VCaP (cell line): ENCODE data around the gene CD248.

Experiments
- H3K27ac ChIP-seq: fragments of 450-650 bp; 2 replicates; pipeline ENCODE4 v1.5.1; 2017
- TF ChIP-seq, protein P1 (sequence below): fragments of 450-650 bp; conservative IDR thresholded peaks from 2 replicates; pipeline ENCODE4 v1.5.1; 2017; ENCODE audit warnings: mild to moderate bottlenecking, moderate library complexity

CD248 gene

DNA sequence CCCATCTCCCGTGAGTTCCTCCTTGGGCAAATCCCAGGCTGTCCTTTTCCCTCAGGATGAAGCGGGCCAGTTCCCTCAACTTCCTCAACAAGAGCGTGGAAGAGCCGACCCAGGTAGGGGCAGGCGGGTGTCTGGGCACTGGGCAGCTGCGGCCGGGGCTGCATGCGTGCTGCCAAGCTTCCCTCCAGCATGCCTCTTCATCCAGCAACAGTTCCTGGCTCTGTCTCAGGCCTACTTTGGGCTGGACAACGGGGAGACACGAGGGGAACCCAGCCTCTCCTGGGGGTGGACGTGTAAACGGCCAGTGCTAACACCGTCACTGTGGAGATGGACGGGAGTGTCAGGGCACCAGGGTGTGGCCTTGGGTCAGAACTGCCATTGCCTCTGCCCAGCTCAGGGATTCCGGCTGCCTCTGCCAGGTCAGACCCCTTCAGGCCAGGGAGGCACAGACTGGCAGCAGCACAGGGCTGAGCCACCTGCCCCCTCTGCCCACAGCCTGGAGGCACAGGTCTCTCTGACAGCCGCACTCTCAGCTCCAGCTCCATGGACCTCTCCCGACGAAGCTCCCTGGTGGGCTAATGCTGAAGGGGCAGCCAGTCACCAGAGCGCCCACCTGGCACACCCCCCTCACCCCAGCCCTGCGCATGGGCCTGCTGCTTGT is 50.3 kb downstream of the CD248 start:
- TF ChIP-seq, protein P1, sequence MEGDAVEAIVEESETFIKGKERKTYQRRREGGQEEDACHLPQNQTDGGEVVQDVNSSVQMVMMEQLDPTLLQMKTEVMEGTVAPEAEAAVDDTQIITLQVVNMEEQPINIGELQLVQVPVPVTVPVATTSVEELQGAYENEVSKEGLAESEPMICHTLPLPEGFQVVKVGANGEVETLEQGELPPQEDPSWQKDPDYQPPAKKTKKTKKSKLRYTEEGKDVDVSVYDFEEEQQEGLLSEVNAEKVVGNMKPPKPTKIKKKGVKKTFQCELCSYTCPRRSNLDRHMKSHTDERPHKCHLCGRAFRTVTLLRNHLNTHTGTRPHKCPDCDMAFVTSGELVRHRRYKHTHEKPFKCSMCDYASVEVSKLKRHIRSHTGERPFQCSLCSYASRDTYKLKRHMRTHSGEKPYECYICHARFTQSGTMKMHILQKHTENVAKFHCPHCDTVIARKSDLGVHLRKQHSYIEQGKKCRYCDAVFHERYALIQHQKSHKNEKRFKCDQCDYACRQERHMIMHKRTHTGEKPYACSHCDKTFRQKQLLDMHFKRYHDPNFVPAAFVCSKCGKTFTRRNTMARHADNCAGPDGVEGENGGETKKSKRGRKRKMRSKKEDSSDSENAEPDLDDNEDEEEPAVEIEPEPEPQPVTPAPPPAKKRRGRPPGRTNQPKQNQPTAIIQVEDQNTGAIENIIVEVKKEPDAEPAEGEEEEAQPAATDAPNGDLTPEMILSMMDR: no peak
- peak overlapping the region; percentile 96 for H3K27ac ChIP-seq

GRCh38 chr11:66265531-66266377 is 51.1 kb downstream of the CD248 start:
- peak overlapping the region; percentile 96; the same call in 1 of the 2 replicates for H3K27ac ChIP-seq
- TF ChIP-seq, protein P1: no peak

DNA sequence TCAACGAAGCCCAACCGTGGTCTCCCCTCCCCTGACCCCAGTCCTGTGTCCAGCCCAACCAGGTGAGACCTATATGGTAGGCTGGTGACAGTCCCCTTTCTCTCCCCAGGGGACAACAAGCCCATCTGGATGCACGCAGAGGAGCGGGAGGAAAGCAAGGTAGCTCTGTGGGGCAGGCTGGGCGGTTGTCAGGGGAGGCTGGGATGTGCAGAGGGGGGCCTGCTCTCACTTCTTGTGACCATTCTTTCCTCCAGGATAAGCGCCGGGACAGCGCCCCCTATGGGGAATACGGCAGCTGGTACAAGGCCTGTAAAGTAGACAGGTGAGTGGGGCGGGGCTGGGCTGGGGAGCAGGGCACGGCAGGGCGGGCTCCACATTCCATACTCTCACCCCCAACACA is 51.9 kb downstream of the CD248 start:
- no peak overlapping the region for H3K27ac ChIP-seq
- TF ChIP-seq, protein P1: peak; percentile 73
